Central memory CD8-positive, alpha-beta T cell (primary cell): Measurements from ENCODE around the gene TET2.

ENCODE experiments used
- ATAC-seq: fragments of 150-1000 bp; cut with Tn5 transposase; replicated peaks from 2 replicates; pipeline ENCODE4 v1.10.0; 2022; ENCODE audit warnings: mild to moderate bottlenecking, moderate FRiP score, moderate number of reproducible peaks; ENCODE audit not compliant: poor library complexity, severe bottlenecking; ENCODE audit errors: extremely low read depth
- DNase-seq, 2 donors: peaks; one replicate each; pipeline ENCODE4 v3.0.0; 2021; ENCODE audit warnings: low spot score in 2 of 2
- H3K27ac Mint-ChIP-seq: one replicate; pipeline ENCODE4 v1.8.0; 2022; ENCODE audit warnings: low read depth, mild to moderate bottlenecking, moderate library complexity, mixed read lengths
- H3K27me3 Mint-ChIP-seq: one replicate; pipeline ENCODE4 v1.8.0; 2022; ENCODE audit warnings: mixed read lengths
- H3K36me3 Mint-ChIP-seq: one replicate; pipeline ENCODE4 v1.8.0; 2022; ENCODE audit warnings: mild to moderate bottlenecking, moderate library complexity, mixed read lengths; ENCODE audit not compliant: insufficient read depth
- H3K4me1 Mint-ChIP-seq: one replicate; pipeline ENCODE4 v1.8.0; 2022; ENCODE audit warnings: mixed read lengths
- H3K4me3 Mint-ChIP-seq: one replicate; pipeline ENCODE4 v1.8.0; 2022; ENCODE audit warnings: mild to moderate bottlenecking, moderate library complexity, mixed read lengths
- H3K9me3 Mint-ChIP-seq: one replicate; pipeline ENCODE4 v1.8.0; 2022; ENCODE audit warnings: mixed read lengths

The TET2 gene

DNA sequence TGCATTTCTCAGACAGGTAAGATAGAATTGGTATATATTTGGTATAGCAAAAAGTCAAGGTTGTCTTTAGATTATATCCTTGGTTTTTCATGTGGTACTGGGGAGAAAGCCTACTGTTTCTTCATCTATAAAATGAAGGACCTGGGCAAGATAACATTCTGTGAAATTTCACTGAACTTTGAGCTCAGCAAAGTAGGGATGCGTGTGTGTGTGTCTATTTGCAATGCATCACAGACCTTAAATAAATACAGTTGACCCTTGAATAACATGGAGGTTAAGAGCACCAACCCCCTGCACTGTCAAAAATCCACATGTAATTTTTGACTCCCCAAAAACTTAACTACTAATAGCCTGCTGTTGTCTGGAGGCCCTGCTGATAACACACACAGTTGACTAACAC is 25.2 kb downstream of the TET2 start:
- H3K4me3 Mint-ChIP-seq = no peak overlapping the region
- no peak overlapping the region for H3K27ac Mint-ChIP-seq
- H3K36me3 Mint-ChIP-seq = peaks cover 10% of the 10 kb centered on the region
- no peak for DNase-seq
- H3K9me3 Mint-ChIP-seq = no peaks in the 10 kb centered on the region
- H3K27me3 Mint-ChIP-seq = no peaks in the 10 kb centered on the region
- no peak for ATAC-seq
- H3K4me1 Mint-ChIP-seq = peaks cover 34% of the 10 kb centered on the region

- DNase-seq (no peak), ATAC-seq (no peak)
- Mint-ChIP-seq H3K9me3 (no peaks in the 10 kb centered on the region), H3K27me3 (no peaks in the 10 kb centered on the region), H3K36me3 (peaks cover 10% of the 10 kb centered on the region), H3K27ac (no peak overlapping the region), H3K4me1 (peaks cover 26% of the 10 kb centered on the region), H3K4me3 (no peak overlapping the region)
Measured at GRCh38 chr4:105174098-105174497, 27.4 kb downstream of the TET2 start.

DNA sequence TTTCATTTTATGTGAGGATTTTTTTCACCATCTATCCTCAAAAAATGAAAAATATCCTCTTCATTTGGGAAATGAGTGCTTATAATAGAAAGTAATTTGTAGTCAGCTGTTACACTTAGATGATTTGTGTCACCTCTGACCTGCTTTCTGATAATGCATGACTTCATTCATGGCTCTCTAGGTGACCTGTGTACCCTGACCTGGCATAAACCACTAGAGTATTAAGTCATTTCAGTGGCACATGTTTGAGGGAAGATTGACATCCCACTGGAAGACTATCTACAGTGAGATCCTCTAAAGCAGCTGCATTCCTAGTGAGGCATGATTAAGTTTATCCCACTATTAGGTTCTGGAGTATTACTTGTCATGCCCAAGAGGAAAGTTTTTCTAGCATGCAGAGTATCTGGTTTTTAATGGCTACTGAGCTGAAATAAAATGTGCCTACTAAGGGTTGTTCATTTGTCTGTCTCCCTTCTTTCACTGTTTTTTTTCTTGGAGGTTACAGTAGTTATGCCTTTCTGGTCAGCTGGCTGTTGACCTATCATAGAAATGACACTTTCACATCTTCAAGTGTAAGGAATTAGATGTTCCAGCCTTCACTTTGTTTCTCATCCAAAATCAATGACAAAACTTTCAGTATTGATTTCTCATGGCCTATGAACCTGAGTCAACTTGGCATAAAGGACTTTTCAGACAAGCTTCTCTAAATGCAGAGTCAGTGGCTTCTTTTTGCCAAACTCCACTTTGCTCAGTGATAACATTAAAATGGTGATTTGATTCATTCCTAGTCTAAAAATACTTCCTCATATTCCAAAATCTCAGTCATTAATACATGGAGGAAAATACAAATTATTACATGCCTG is 33.1 kb downstream of the TET2 start:
- H3K9me3 Mint-ChIP-seq = no peaks in the 10 kb centered on the region
- DNase-seq (no peak), ATAC-seq (no peak)
- no peak overlapping the region for H3K27ac Mint-ChIP-seq
- H3K27me3 Mint-ChIP-seq = no peaks in the 10 kb centered on the region
- peaks cover 29% of the 10 kb centered on the region for H3K4me1 Mint-ChIP-seq
- H3K36me3 Mint-ChIP-seq = peaks cover 10% of the 10 kb centered on the region
- no peak overlapping the region for H3K4me3 Mint-ChIP-seq

- Mint-ChIP-seq H3K4me1 (peaks cover 21% of the 10 kb centered on the region), H3K27ac (no peak overlapping the region), H3K4me3 (no peak overlapping the region), H3K36me3 (peaks cover 8% of the 10 kb centered on the region), H3K27me3 (no peaks in the 10 kb centered on the region), H3K9me3 (no peaks in the 10 kb centered on the region)
- ATAC-seq (no peak), DNase-seq (no peak)
Measured at GRCh38 chr4:105181259-105181658, 34.6 kb downstream of the TET2 start.

GRCh38 chr4:105182211-105182610 is 35.5 kb downstream of the TET2 start:
- ATAC-seq (no peak), DNase-seq (no peak)
- no peak overlapping the region for H3K4me3 Mint-ChIP-seq
- no peaks in the 10 kb centered on the region for H3K27me3 Mint-ChIP-seq
- peaks cover 21% of the 10 kb centered on the region for H3K4me1 Mint-ChIP-seq
- no peak overlapping the region for H3K27ac Mint-ChIP-seq
- H3K9me3 Mint-ChIP-seq = no peaks in the 10 kb centered on the region
- H3K36me3 Mint-ChIP-seq = peaks cover 6% of the 10 kb centered on the region

- peaks cover 37% of the 10 kb centered on the region for H3K4me1 Mint-ChIP-seq
- no peak overlapping the region for H3K4me3 Mint-ChIP-seq
- ATAC-seq = no peak
- no peak overlapping the region for H3K27ac Mint-ChIP-seq
- peaks cover 6% of the 10 kb centered on the region for H3K36me3 Mint-ChIP-seq
- no peaks in the 10 kb centered on the region for H3K9me3 Mint-ChIP-seq
- DNase-seq = no peak
- H3K27me3 Mint-ChIP-seq = no peaks in the 10 kb centered on the region
Measured at GRCh38 chr4:105184316-105184980, 37.8 kb downstream of the TET2 start.

DNA sequence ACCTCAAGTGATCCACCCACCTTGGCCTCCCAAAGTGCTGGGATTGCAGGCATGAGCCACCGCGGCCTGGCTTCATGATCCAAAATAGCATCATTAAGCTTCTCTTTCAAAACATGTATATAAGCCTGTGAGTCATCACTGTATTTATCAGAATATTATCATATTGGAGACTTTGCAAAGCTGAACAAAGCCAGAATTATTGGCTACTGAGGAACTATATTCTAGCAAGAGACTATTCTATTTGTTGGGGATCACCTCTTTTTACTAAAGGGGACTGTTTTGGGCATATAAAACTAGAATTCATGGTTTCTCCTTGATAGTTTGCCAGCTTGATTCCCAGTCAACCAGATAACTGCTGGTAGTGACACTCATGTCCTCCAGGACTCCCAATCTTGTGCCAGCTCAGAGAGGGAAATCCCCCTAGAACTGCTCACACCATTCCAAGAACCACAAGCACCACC is 40.1 kb downstream of the TET2 start:
- no peaks in the 10 kb centered on the region for H3K27me3 Mint-ChIP-seq
- H3K4me3 Mint-ChIP-seq = no peak overlapping the region
- ATAC-seq (no peak), DNase-seq (no peak)
- peaks cover 6% of the 10 kb centered on the region for H3K36me3 Mint-ChIP-seq
- no peak overlapping the region for H3K27ac Mint-ChIP-seq
- no peaks in the 10 kb centered on the region for H3K9me3 Mint-ChIP-seq
- H3K4me1 Mint-ChIP-seq = peaks cover 43% of the 10 kb centered on the region

GRCh38 chr4:105189855-105190650 is 43.4 kb downstream of the TET2 start:
- DNase-seq = no peak
- Mint-ChIP-seq H3K4me1 (peaks cover 43% of the 10 kb centered on the region), H3K27ac (no peak overlapping the region), H3K4me3 (no peak overlapping the region), H3K27me3 (no peaks in the 10 kb centered on the region), H3K9me3 (no peaks in the 10 kb centered on the region), H3K36me3 (peaks cover 2% of the 10 kb centered on the region)
- no peak for ATAC-seq

DNA sequence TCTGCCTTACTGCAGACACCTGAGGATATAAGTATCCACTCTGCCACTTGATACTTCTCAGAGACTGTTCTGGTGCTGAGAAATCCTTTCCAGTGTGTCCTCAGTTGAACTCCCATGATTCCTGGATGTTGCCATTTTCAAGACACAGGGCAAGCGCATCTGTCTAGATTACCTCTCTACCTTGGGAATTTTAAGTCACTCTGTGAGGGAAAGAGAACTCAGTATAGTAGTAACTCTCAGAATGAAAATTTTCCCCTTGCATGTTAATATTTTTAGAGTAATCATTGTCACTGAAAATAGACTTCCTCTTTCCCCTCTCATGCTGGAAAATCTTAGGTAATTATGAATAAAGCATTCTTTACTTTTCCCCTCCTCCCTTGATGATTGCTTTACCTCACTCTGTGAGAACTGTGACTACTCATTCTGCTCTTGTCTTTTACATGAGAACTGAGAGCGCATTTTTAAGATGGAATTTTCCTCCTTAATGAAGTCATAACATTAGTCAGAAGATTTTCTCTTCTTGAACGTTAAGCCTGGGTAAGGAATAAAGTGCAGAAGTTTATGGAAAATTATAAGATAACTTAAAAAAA is 45.0 kb downstream of the TET2 start:
- no peak overlapping the region for H3K27ac Mint-ChIP-seq
- peaks cover 2% of the 10 kb centered on the region for H3K36me3 Mint-ChIP-seq
- ATAC-seq (no peak), DNase-seq (no peak)
- H3K4me3 Mint-ChIP-seq = no peak overlapping the region
- no peaks in the 10 kb centered on the region for H3K27me3 Mint-ChIP-seq
- H3K4me1 Mint-ChIP-seq = peaks cover 54% of the 10 kb centered on the region
- no peaks in the 10 kb centered on the region for H3K9me3 Mint-ChIP-seq

- H3K27me3 Mint-ChIP-seq = no peaks in the 10 kb centered on the region
- H3K9me3 Mint-ChIP-seq = no peaks in the 10 kb centered on the region
- ATAC-seq (no peak), DNase-seq (no peak)
- H3K27ac Mint-ChIP-seq = no peak overlapping the region
- H3K36me3 Mint-ChIP-seq = peaks cover 2% of the 10 kb centered on the region
- peaks cover 57% of the 10 kb centered on the region for H3K4me1 Mint-ChIP-seq
- no peak overlapping the region for H3K4me3 Mint-ChIP-seq
Measured at GRCh38 chr4:105192474-105192873, 45.8 kb downstream of the TET2 start.

- Mint-ChIP-seq H3K27me3 (no peaks in the 10 kb centered on the region), H3K9me3 (no peaks in the 10 kb centered on the region), H3K4me1 (peaks cover 53% of the 10 kb centered on the region), H3K36me3 (peaks cover 3% of the 10 kb centered on the region), H3K4me3 (no peak overlapping the region), H3K27ac (no peak overlapping the region)
- DNase-seq (no peak), ATAC-seq (no peak)
Measured at GRCh38 chr4:105192910-105193309, 46.2 kb downstream of the TET2 start.

DNA sequence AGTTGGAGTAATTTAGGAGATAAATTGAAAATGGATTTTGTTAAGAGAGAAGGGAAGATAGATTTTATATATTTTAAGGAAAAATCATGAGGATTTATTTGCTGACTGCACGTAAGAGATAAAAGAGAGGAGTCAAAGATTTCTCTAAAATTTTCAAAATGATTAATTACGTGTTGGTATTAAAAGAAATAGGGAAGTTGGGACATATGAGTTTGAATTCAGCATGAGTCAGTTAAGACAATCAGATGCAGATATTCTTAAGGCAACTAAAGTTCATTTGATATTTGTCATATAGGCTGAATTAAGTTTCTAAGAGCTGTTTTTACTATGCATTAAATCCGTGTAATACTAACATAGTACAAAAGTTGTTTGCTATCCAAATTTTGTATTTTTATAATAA is 46.9 kb downstream of the TET2 start:
- ATAC-seq (no peak), DNase-seq (no peak)
- no peak overlapping the region for H3K4me3 Mint-ChIP-seq
- no peaks in the 10 kb centered on the region for H3K9me3 Mint-ChIP-seq
- H3K36me3 Mint-ChIP-seq = peaks cover 4% of the 10 kb centered on the region
- peaks cover 47% of the 10 kb centered on the region for H3K4me1 Mint-ChIP-seq
- H3K27me3 Mint-ChIP-seq = no peaks in the 10 kb centered on the region
- H3K27ac Mint-ChIP-seq = no peak overlapping the region
